GM21528 (cell line): ENCODE results near the gene BLOC1S6.

Source experiments
- ATAC-seq: cut with Tn5 transposase; IDR thresholded peaks from one replicate; pipeline ENCODE4 v1.9.1; 2021; ENCODE audit warnings: mild to moderate bottlenecking, moderate library complexity; ENCODE audit not compliant: unreplicated experiment, low FRiP score

Gene BLOC1S6

GRCh38 chr15:45587095-45587862 is at the start of gene BLOC1S6:
TSS of gene BLOC1S6 (plus strand) at chr15:45587379. CDS start at chr15:45587444, 65 bp downstream.
- ATAC-seq: peak; percentile 78

GRCh38 chr15:45539680-45540079 is 47.5 kb upstream of the BLOC1S6 start:
- ATAC-seq: no peak

GRCh38 chr15:45540531-45540930 is 46.6 kb upstream of the BLOC1S6 start:
- no peak for ATAC-seq

GRCh38 chr15:45543051-45543450 is 44.1 kb upstream of the BLOC1S6 start:
- no peak for ATAC-seq

- ATAC-seq: no peak
These were observed 42.7 kb upstream of the BLOC1S6 start for GRCh38 chr15:45544266-45545023.

GRCh38 chr15:45546789-45547188 is 40.4 kb upstream of the BLOC1S6 start:
- no peak for ATAC-seq

GRCh38 chr15:45548753-45549520 is 38.2 kb upstream of the BLOC1S6 start:
- ATAC-seq: no peak

GRCh38 chr15:45549541-45550220 is 37.5 kb upstream of the BLOC1S6 start:
- ATAC-seq: no peak

- ATAC-seq: no peak
These were observed 36.7 kb upstream of the BLOC1S6 start for GRCh38 chr15:45550436-45550835.

- ATAC-seq: no peak
These were observed 35.5 kb upstream of the BLOC1S6 start for GRCh38 chr15:45551676-45552075.

GRCh38 chr15:45555934-45556608 is 31.1 kb upstream of the BLOC1S6 start:
- no peak for ATAC-seq

GRCh38 chr15:45572617-45573016 is 14.6 kb upstream of the BLOC1S6 start:
- no peak for ATAC-seq

- no peak for ATAC-seq
These were observed 13.1 kb upstream of the BLOC1S6 start for GRCh38 chr15:45573961-45574629.

GRCh38 chr15:45581919-45582318 is 5.3 kb upstream of the BLOC1S6 start:
- ATAC-seq: no peak

- no peak for ATAC-seq
These were observed 3.2 kb upstream of the BLOC1S6 start for GRCh38 chr15:45583731-45584639.

GRCh38 chr15:45585069-45585791 is 1.9 kb upstream of the BLOC1S6 start:
- no peak for ATAC-seq

GRCh38 chr15:45586125-45586524 is 1.1 kb upstream of the BLOC1S6 start:
- no peak for ATAC-seq

- ATAC-seq: peak; percentile 10
These were observed 531 bp upstream of the BLOC1S6 start for GRCh38 chr15:45586601-45587094.
